Measurements from ENCODE around the gene TRAFD1. TPM values are rescaled to one million over a fixed set of nuclear protein-coding genes. Genes with fewer than 3 reads are reported as not detected.

TRAFD1 gene
- total and polyA plus RNA-seq, 9 of the 15 experiments (the other 6 are each of a cell fraction or from before 2014, with no cell fraction given), result 41.3 to 85.5 (median 54.5) TPM

DNA sequence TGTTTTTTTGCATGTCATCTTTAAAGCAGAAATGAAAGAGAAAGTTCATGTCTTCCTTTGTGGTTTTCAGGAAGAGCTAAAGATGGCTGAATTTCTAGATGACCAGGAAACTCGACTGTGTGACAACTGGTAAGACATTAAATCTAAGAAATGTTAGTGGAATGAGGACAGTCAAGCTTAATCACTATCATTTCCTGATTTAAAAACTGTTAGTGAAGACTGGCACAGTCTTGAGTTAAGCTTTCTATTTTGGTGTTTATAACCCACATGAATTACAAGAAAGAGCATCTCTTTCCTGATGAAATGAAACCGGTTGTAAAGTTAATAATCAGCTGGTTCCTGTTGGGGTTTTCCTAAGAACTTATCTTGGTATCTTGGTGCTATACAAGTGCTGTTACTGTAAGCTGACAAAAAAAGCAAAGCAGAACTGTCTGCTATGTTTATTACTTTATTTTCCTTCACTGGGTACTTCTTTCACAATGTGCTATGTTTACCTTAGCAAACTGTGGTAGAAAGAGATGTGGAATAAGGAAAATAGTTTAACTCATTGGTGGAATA, 5.2 kb downstream of the TRAFD1 start (continued):
- TF ChIP-seq, protein P1, sequence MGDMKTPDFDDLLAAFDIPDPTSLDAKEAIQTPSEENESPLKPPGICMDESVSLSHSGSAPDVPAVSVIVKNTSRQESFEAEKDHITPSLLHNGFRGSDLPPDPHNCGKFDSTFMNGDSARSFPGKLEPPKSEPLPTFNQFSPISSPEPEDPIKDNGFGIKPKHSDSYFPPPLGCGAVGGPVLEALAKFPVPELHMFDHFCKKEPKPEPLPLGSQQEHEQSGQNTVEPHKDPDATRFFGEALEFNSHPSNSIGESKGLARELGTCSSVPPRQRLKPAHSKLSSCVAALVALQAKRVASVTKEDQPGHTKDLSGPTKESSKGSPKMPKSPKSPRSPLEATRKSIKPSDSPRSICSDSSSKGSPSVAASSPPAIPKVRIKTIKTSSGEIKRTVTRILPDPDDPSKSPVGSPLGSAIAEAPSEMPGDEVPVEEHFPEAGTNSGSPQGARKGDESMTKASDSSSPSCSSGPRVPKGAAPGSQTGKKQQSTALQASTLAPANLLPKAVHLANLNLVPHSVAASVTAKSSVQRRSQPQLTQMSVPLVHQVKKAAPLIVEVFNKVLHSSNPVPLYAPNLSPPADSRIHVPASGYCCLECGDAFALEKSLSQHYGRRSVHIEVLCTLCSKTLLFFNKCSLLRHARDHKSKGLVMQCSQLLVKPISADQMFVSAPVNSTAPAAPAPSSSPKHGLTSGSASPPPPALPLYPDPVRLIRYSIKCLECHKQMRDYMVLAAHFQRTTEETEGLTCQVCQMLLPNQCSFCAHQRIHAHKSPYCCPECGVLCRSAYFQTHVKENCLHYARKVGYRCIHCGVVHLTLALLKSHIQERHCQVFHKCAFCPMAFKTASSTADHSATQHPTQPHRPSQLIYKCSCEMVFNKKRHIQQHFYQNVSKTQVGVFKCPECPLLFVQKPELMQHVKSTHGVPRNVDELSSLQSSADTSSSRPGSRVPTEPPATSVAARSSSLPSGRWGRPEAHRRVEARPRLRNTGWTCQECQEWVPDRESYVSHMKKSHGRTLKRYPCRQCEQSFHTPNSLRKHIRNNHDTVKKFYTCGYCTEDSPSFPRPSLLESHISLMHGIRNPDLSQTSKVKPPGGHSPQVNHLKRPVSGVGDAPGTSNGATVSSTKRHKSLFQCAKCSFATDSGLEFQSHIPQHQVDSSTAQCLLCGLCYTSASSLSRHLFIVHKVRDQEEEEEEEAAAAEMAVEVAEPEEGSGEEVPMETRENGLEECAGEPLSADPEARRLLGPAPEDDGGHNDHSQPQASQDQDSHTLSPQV (IDR thresholded peaks at IDR 0.05), result peak; percentile 62; the same call in 1 of the 2 replicates

DNA sequence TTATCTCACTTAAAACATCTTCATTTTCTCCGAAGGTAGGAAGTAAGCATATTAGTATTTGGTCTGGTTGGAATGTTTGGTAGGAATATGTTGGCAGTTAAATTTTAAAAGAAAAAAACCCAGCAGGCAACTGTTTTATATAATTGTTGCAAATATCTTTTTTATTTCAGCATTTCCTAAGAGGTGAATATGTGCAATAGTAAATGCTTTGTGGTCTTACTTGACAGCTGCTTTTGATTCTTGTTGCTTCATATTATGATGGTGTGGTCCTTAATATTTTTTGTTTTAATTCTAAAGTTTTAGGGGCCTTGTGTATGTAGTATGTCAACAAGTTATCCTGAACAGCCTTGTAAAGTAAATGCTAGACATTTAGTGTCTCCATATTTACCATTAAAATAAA, 6.3 kb downstream of the TRAFD1 start:
- intact Hi-C loops (cut with micrococcal nuclease), result no loop called here
- Histone ChIP-seq H3K4me2 (ENCODE audit: insufficient read depth, low read length) (no peak overlapping the region), H3K9me3 (replicated peaks; ENCODE audit: control insufficient read depth, insufficient read depth, low read depth, low read length) (no peaks in the 10 kb centered on the region), H3K36me3 (ENCODE audit: control insufficient read depth, insufficient read depth, low read length) (peaks cover 42% of the 10 kb centered on the region), H3K27me3 (ENCODE audit: control insufficient read depth in 2 of 2, insufficient read depth in 2 of 2, low read length in 2 of 2) (no peaks in the 10 kb centered on the region), H3K9ac (ENCODE audit: insufficient read depth in 1 of 2, low read depth in 2 of 2, low read length in 2 of 2) (peak overlapping the region in 1 of 2 experiments; percentile 36; a peak in 1 of 4 replicates), H3K9me1 (ENCODE audit: control insufficient read depth, insufficient read depth, low read length) (no peaks in the 10 kb centered on the region), H3K79me2 (ENCODE audit: control insufficient read depth, insufficient read depth, low read length) (peaks cover 63% of the 10 kb centered on the region), H3K27ac (ENCODE audit: extremely low read depth, low read depth, low read length) (peak overlapping the region; percentile 7; the same call in 2 of the 3 replicates), H4K20me1 (replicated peaks; ENCODE audit: control insufficient read depth, insufficient read depth, low read length) (no peaks in the 10 kb centered on the region), H3K4me3 (no peak overlapping the region), H3K4me1 (replicated peaks in 1 of 2; ENCODE audit: control insufficient read depth in 2 of 2, insufficient read depth in 2 of 2, low read length in 2 of 2) (peaks cover 18 to 30% of the 10 kb centered on the region in 2 experiments), H2AFZ (ENCODE audit: low read depth, low read length) (no peak overlapping the region)
- no TSS peak for BruUV-seq (replicated peaks)
- no peak for ATAC-seq
- DNase-seq (ENCODE audit: extremely low read depth in 1 of 4, low spot score in 3 of 4), result no peak
- POLR2A ChIA-PET, result interaction anchor here (0.8 to 2.4 kb wide), 6 partner anchors 8 to 167 kb away, joined by 3 to 9 read pairs (median 6); no protein-coding TSS in a partner anchor
- no peak for FAIRE-seq
- in situ Hi-C loops (cut with MboI), result no loop called here
- TF ChIP-seq ZNF133 (CRISPR knock-in tag; IDR thresholded peaks at IDR 0.05), result no peak
- no peak for TF ChIP-seq SLC30A9 (CRISPR knock-in tag; IDR thresholded peaks at IDR 0.05)
- TF ChIP-seq, protein P2, sequence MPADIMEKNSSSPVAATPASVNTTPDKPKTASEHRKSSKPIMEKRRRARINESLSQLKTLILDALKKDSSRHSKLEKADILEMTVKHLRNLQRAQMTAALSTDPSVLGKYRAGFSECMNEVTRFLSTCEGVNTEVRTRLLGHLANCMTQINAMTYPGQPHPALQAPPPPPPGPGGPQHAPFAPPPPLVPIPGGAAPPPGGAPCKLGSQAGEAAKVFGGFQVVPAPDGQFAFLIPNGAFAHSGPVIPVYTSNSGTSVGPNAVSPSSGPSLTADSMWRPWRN (IDR thresholded peaks at IDR 0.05; ENCODE audit: low read depth), result no peak
- TF ChIP-seq ZNF232 (CRISPR knock-in tag; IDR thresholded peaks at IDR 0.05), result no peak
- TF ChIP-seq NFIX (CRISPR knock-in tag; IDR thresholded peaks at IDR 0.05; ENCODE audit: low read depth), result no peak
- TF ChIP-seq, protein P3, sequence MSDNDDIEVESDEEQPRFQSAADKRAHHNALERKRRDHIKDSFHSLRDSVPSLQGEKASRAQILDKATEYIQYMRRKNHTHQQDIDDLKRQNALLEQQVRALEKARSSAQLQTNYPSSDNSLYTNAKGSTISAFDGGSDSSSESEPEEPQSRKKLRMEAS (CRISPR knock-in tag; IDR thresholded peaks at IDR 0.05), result no peak
- TF ChIP-seq, protein P4, sequence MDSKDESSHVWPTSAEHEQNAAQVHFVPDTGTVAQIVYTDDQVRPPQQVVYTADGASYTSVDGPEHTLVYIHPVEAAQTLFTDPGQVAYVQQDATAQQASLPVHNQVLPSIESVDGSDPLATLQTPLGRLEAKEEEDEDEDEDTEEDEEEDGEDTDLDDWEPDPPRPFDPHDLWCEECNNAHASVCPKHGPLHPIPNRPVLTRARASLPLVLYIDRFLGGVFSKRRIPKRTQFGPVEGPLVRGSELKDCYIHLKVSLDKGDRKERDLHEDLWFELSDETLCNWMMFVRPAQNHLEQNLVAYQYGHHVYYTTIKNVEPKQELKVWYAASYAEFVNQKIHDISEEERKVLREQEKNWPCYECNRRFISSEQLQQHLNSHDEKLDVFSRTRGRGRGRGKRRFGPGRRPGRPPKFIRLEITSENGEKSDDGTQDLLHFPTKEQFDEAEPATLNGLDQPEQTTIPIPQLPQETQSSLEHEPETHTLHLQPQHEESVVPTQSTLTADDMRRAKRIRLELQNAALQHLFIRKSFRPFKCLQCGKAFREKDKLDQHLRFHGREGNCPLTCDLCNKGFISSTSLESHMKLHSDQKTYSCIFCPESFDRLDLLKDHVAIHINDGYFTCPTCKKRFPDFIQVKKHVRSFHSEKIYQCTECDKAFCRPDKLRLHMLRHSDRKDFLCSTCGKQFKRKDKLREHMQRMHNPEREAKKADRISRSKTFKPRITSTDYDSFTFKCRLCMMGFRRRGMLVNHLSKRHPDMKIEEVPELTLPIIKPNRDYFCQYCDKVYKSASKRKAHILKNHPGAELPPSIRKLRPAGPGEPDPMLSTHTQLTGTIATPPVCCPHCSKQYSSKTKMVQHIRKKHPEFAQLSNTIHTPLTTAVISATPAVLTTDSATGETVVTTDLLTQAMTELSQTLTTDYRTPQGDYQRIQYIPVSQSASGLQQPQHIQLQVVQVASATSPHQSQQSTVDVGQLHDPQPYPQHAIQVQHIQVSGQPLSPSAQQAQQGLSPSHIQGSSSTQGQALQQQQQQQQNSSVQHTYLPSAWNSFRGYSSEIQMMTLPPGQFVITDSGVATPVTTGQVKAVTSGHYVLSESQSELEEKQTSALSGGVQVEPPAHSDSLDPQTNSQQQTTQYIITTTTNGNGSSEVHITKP (IDR thresholded peaks at IDR 0.05; ENCODE audit: partially characterized antibody), result no peak
- no peak for TF ChIP-seq ILK (tag; IDR thresholded peaks at IDR 0.05; ENCODE audit: borderline replicate concordance, low read depth)
- CTCF ChIA-PET (ENCODE audit: low intra/inter-chr PET ratio), result no interaction called here
- WGBS (ENCODE audit: insufficient coverage, low coverage, missing lambda C conversion rate), result 7% methylated on average over 1 of the region's 1 CpG
